Erythroblast (primary cell): ENCODE data around the gene APOC3.

Experiments used
- DNase-seq, 2 experiments: peaks; one replicate each; lab custom pipeline; 2025; lab: John Stamatoyannopoulos, UW
- GATA1 ChIP-seq: IDR thresholded peaks from 2 replicates; pipeline ENCODE4 v1.6.1; 2011; ENCODE audit warnings: low read depth, mild to moderate bottlenecking, control low read depth, low read length, moderate library complexity
- POLR2A ChIP-seq: IDR thresholded peaks from 2 replicates; pipeline ENCODE4 v1.6.1; 2011; ENCODE audit warnings: mild to moderate bottlenecking, low read length

APOC3 gene

DNA sequence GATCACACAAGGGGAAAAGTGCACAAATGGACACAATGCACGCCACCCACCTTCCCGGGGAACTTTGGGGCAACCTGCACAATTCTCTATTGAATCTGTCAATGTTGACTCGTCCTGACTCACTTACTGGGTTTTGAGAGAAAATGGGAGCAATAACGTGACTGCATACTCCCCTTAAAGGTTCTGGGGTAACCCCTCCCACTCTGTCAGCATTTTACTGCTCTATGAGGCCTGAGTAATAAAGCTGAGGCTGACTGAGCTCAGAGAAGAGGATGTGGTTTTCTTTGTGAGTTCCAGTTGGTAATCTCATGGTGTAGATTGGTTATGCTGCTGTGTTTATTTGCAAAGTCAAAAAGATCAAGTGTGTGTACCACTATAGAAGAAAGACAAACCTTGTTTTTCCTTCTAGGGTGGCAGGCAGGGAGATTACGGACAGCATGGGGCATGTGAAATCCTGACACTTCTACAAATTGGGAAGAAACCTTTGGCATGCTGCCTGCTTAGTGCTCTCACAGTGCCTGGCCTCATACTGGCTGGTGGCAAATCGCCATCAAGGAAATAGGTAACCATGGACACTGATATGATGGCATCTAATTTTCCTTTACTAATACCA, 23.9 kb downstream of the APOC3 start:
- no peak for DNase-seq
- TF ChIP-seq GATA1 (no peak), POLR2A (no peak)

DNA sequence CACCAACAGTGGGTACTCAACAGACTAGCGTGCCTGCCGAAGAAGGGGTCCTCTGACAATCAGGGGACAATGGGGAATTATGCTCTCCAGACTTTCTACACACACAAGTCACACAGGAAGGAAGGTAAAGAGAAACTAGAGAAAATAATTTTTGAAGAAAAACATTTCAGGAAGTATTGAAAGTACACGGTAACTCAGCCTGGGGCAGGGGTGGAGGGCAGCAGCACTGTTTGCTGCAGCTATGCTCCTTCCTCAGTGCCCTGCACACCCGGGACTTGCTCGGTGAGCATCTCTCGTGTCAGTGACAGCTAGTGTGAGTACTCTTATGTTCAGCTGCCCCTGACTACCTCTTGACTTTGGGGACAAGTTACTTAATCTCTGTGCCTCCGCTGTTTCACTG, 25.7 kb downstream of the APOC3 start:
- DNase-seq, result no peak
- TF ChIP-seq GATA1 (no peak), POLR2A (no peak)

DNA sequence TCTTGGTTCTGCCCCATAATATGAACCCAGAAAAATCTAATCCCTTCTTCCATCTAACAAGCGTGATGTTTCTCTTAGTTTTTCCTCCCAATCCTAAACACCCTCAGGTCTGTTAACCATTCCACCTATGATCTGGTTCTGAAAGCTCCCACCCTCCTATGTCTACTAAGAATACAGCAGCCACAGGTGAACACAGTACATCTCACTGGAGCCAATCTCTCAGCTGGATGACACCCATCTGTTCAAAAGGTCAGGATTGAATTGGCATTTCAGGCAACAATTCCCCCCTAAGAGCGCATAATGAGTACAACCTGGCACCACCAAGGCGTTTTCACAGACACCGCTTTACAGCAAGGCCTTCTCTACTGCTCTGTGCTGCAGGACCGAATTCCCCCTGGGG, 26.7 kb downstream of the APOC3 start:
- DNase-seq, result no peak
- no peak for TF ChIP-seq POLR2A
- TF ChIP-seq GATA1, result no peak

DNA sequence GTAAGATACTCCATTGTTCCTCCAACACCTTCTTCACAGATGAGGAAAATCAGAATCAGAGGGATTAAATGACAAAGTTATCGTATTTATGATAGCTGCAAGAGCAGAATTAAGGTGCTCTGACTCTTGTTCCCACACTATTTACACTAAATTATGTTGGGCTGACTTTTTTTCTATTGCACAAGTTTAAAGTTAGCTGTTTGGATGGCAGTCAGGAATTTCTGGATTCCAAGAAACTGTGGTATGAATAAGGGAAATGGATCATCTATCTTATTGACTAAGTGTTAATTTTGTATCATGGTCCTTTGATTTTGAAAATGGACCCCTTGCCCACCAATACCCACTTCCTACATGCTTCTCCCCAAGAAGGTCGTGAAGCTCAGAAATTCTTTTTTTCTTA, 27.6 kb downstream of the APOC3 start:
- no peak for DNase-seq
- TF ChIP-seq POLR2A (no peak), GATA1 (no peak)

DNA sequence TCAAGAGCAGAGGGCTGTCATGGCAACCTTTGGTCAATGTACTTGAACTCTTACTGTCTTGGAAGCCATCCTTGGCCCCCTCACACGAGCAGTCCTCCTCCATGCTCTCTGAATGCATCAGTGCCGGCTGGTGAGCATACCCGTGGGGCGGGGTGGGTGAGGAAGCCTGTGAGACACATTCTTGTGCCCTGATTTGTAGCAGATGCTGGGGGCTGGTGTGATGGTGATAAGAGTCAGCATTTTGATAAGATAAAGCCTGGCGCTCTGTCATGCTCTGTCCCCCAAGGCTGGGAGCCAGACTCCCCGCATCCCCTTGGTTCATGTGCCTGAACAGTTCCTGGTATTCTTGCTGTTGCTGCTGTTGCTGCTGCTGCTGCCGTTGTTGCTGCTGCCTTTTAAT, 28.2 kb downstream of the APOC3 start:
- DNase-seq, result peak; percentile 7 to 48
- TF ChIP-seq POLR2A (no peak), GATA1 (no peak)

DNA sequence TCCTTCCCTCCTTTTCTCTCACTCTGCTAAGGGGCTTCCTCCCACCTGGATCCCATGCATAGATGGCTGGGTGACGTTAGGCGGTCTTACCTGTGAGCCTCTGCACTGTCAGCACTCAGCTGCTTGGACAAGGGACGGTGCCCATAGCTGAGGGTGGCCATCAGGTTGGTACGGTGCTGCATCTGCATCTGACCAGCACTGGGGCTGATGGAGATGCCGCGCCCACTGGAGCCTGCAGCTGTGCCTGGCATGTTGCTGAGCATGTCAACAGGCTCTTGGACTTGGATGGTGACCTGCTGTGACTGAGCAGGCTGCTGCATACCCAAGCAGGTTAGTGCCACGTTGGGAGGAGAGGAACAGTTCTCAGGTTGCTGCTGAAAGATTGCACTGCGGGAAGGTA, 29.5 kb downstream of the APOC3 start:
- no peak for DNase-seq
- TF ChIP-seq GATA1 (no peak), POLR2A (no peak)

DNA sequence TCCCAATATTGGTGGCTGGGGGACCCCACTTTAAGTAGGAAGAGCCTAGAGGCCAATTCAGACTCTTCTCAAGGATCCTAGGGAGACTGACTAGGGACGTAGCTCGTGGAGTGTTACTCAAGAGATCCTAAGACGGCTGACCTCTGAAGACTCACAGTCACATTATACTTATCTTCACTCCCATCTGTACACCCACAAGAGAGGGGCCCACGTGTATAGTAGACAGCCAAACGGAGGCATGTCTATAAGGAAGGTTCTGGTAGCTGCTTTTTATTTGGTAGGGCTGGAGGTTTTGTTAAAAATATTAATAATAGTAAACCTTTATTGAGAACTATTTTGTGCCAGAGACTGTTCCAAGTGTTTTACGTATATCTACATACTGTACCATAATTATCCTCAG, 30.6 kb downstream of the APOC3 start:
- TF ChIP-seq POLR2A (no peak), GATA1 (no peak)
- DNase-seq, result no peak

DNA sequence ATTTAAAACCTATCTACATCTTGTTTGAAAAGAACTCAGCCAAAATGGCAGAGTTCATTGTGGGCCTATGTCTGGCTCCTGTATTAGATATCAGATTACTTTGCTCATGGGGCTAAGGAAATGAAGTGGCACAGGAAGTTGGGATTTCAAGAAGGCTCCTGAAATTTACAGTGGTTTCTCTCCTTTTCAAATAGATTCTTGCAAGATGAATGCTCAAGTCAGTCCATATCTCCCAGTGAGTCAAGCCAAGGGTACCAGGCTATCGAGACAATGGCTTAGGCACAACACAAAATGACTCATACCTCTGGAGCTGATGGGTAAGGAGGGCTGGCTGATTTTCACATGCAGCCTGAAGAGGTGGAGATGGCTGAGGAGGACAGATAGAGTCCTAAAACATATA, 31.8 kb downstream of the APOC3 start:
- no peak for TF ChIP-seq POLR2A
- TF ChIP-seq GATA1, result no peak
- DNase-seq, result no peak

DNA sequence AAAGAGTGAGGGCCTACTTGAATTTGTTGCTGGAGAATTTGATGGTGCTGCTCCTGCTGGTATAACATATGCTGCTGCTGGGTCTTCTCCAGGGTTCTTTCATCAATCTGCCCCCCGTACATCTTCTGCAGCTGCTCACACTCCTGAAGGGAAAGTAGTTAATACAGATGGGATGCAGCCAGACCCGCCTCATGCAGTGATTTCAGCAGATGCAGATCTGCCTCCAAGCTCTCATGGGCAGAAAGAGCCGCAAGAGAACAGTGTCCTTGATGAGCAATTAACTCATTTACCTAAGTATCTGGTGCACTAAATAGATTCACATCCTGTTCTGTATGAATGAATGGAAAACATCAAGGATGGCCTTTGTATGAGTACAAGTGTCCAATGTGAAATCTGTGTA, 32.5 kb downstream of the APOC3 start:
- no peak for DNase-seq
- TF ChIP-seq POLR2A (no peak), GATA1 (no peak)

DNA sequence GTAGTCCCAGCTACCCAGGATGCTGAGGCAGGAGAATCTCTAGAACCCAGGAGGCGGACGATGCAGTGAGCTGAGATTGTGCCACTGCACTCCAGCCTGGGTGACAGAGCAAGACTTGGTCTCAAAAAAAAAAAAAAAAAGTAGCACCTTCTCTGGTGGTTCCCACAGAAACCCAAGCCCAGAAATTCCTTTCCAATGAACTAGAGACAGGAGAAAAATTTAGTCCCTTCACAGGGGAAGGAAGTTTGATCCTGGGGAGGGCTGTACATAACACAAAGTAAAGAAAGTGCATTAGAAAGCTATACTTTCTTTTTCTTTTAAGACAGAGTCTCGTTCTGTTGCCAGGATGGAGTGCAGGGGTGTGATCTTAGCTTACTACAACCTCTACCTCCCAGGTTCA, 33.2 kb downstream of the APOC3 start:
- no peak for DNase-seq
- no peak for TF ChIP-seq POLR2A
- no peak for TF ChIP-seq GATA1

DNA sequence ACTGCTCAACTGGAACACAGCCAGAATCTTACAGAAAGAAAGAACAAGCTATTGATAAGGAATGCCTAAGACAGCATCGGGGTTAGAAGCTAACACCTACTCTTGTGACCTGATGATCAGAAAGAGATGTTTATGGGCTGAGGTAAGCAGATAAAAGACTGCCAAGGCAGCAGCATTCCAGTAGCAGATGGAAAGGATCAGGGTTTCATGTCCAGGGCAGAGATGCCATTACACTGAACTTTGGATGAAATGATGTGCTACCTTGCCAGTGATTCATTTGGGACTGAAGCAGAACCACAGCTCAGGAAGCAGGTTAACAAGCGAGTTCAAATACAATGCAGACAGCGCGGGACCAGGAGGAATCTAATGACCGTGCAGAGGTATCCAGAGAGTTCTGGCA, 34.8 kb downstream of the APOC3 start:
- TF ChIP-seq POLR2A (no peak), GATA1 (no peak)
- DNase-seq, result no peak

DNA sequence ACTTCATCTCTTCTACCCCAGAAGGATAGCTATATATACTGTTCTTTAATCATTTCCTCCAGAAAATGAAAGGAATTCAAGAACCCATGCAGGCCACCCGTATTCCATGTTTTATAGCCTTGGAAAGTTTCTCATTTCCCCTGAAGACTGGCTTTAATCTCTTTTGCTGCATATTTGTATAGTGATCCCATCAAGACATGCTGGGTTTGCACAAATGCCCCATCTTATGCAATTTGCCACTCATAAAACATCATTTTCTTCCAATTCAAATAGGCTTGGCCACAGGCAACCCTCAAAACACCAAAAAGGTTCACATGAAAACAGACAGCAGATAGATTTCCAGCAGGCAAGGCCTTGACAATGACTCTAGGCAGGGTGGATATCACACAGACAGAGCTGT, 36.0 kb downstream of the APOC3 start:
- DNase-seq, result no peak
- no peak for TF ChIP-seq POLR2A
- TF ChIP-seq GATA1, result no peak

DNA sequence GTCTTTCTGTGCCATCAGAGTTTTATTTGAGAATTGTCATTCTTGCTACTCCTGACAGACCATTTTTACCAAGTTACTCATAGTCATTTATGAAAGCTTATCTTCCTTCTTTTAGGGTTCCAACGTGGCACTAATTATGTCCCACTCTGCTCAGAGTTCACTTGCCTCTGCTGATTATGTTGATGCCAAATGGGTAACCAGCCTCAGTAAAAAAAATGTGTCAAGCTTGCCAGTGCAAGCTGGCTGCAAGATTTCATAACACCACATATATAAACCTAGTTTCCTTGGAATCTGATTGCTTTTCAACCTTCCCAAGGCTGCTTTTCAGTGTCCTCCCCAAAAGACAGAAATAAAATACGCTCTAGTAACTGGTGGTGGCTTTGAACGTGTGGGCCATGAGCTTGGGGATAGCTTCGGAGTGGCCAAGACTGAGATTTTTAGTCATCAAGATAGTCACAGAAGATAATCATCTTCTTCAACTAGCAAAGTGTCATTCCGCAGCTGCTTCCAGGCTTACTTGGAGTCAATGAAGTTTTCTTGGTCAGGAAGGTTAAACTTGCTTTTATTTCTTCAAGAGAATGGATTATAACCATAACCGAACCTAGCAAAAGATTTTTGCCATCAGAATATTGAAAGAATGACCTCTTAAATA, 37.2 kb downstream of the APOC3 start:
- TF ChIP-seq GATA1 (no peak), POLR2A (no peak)

DNA sequence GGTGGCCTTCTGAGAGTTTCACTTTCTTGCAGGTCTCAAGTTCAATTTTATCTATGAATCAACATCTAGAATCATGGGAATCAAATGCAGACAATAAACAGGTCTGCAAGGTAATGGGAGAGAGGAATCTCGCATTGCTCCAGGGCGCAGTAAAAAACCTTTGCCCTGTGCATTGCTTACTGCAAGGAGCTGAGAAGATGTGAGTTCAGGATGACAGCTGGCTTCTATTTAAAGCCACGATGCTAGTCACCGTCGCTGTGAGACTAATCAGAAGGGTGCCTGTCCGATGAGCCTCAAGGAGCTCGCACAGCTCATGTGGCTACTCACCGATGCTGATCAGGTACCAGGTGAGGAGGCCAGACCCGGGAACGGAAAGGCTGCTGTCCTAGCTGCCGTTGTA, 37.9 kb downstream of the APOC3 start:
- no peak for DNase-seq
- no peak for TF ChIP-seq POLR2A

More for the DNA sequence above, 37.2 kb downstream of the APOC3 start:
- no peak for DNase-seq

DNA sequence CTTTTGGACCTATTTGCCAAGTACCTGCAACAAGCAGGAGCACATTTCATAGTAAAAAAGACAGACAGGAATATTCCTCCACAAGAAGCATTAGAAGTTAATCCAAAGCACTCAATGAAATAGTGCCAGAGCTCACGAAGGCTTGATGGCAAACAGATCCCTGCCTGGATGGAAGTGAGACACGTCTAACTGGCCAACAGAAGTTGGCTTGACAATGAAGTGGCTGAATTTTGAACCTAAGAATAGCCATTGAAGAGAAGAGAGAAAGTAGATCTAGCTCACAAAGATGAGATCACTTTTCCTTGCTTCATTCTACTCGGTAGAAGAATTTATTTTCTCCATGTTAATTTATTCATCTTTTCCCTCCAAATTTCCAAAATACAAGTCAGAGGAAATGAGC, 38.4 kb downstream of the APOC3 start:
- DNase-seq, result no peak
- no peak for TF ChIP-seq POLR2A
- TF ChIP-seq GATA1, result no peak

DNA sequence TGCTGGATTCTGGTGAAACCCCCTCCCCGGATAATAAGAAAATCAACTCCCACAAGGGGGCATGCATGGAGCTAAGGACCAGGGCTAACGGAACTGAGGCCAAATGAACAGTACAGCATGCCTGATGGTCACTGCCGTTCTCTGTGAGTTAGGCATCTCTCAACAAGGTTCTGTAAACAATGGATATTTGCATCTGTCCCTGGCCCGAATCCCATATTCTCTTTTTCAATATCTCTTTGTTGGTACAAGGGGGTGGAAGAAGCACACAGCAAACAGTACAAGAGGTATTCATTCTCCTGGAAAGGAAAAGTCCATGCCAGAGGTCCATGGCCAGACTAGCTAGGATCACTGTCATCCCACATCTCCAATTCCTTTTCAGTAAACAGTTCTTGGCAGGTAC, 39.9 kb downstream of the APOC3 start:
- TF ChIP-seq POLR2A (no peak), GATA1 (no peak)
- no peak for DNase-seq
